Endothelial cell of umbilical vein (primary cell): ENCODE measurements around the gene CTU1.

Experiments used
- CTCF ChIP-seq, 2 donors: IDR thresholded peaks; 1 replicate in 1 of 2; 2 replicates in 1 of 2; pipeline ENCODE4 v1.5.1; 2011; ENCODE audit warnings: low read length in 2 of 2, mild to moderate bottlenecking in 2 of 2, moderate library complexity in 2 of 2, control low read depth in 1 of 2, inconsistent platforms in 1 of 2, low read depth in 1 of 2; ENCODE audit not compliant: insufficient read depth in 1 of 2; ENCODE audit errors: extremely low read depth in 1 of 2
- EZH2 ChIP-seq: IDR thresholded peaks from 2 replicates; pipeline ENCODE4 v1.6.1; 2012; ENCODE audit warnings: borderline replicate concordance, low read depth, mild to moderate bottlenecking, moderate library complexity, low read length, inconsistent platforms; ENCODE audit not compliant: severe bottlenecking
- FOS ChIP-seq: IDR thresholded peaks from 2 replicates; pipeline ENCODE4 v1.6.1; 2011; ENCODE audit warnings: mild to moderate bottlenecking, low read length, moderate library complexity, borderline replicate concordance; ENCODE audit not compliant: insufficient read depth
- GATA2 ChIP-seq: IDR thresholded peaks from 2 replicates; pipeline ENCODE4 v1.7.0; 2011; ENCODE audit warnings: low read depth, mild to moderate bottlenecking, moderate library complexity, mixed read lengths, low read length; ENCODE audit not compliant: insufficient read length, insufficient read depth
- POLR2A ChIP-seq: IDR thresholded peaks from 2 replicates; pipeline ENCODE4 v1.6.1; 2012; ENCODE audit warnings: low read depth, mild to moderate bottlenecking, control low read depth, low read length
- POLR2AphosphoS5 ChIP-seq: IDR thresholded peaks from 2 replicates; pipeline ENCODE4 v1.6.1; 2012; ENCODE audit warnings: low read depth, mild to moderate bottlenecking, control low read depth, low read length, moderate library complexity; ENCODE audit not compliant: insufficient read depth

DNA sequence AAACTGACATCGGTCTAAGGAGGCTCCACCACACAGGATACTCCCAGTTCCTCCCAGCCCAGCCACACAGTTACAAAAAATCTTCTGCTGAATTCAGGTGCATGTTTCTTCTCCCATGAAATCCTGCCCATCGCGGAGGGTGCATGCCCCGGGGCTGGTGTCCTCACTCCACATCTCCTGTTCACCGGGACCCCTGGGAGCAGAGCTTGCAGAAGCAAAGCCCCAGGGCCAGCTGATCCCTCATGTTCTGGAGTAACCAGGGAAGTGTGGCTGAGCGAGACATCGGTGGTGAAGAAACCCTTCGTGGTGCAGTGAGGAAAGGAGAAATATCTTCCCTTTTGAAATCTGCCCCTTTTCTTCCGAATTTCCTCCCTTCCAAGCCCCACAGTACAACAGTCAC lies 15.6 kb upstream of the CTU1 start:
- TF ChIP-seq FOS (no peak), CTCF (IDR thresholded peaks at IDR 0.05; ENCODE audit: extremely low read depth in 1 of 2, insufficient read depth in 1 of 2, low read depth in 1 of 2, low read length in 2 of 2) (no peak), EZH2 (no peak), GATA2 (no peak), POLR2A (no peak), POLR2AphosphoS5 (no peak)
